Measurements from ENCODE around the gene DST.

Gene DST

GRCh38 chr6:56474532-56474931, 168.2 kb downstream of the DST start:
- Histone ChIP-seq H2AFZ (ENCODE audit: low read length, unreplicated experiment) (no peak overlapping the region), H3K27me3 (ENCODE audit: insufficient read depth, low read length) (no peaks in the 10 kb centered on the region), H3K4me3 (ENCODE audit: low read depth, low read length) (no peak overlapping the region), H3K36me3 (ENCODE audit: insufficient read depth, low read length) (peaks cover 55% of the 10 kb centered on the region), H3K4me1 (ENCODE audit: control insufficient read depth, insufficient read depth, low read length, unreplicated experiment) (no peaks in the 10 kb centered on the region), H3K79me2 (ENCODE audit: control insufficient read depth, insufficient read depth, low read length, unreplicated experiment) (no peaks in the 10 kb centered on the region), H3K27ac (ENCODE audit: low read depth, low read length) (no peak overlapping the region)

- Histone ChIP-seq H3K79me2 (ENCODE audit: control insufficient read depth, insufficient read depth, low read length, unreplicated experiment) (no peaks in the 10 kb centered on the region), H2AFZ (ENCODE audit: low read length, unreplicated experiment) (no peak overlapping the region), H3K4me1 (ENCODE audit: control insufficient read depth, insufficient read depth, low read length, unreplicated experiment) (no peaks in the 10 kb centered on the region), H3K27me3 (ENCODE audit: insufficient read depth, low read length) (no peaks in the 10 kb centered on the region), H3K27ac (ENCODE audit: low read depth, low read length) (no peak overlapping the region), H3K36me3 (ENCODE audit: insufficient read depth, low read length) (peaks cover 62% of the 10 kb centered on the region), H3K4me3 (ENCODE audit: low read depth, low read length) (no peak overlapping the region)
These were observed 179.2 kb downstream of the DST start for GRCh38 chr6:56463443-56463842.

- Histone ChIP-seq H3K27ac (ENCODE audit: low read depth, low read length) (no peak overlapping the region), H2AFZ (ENCODE audit: low read length, unreplicated experiment) (no peak overlapping the region), H3K4me1 (ENCODE audit: control insufficient read depth, insufficient read depth, low read length, unreplicated experiment) (no peaks in the 10 kb centered on the region), H3K27me3 (ENCODE audit: insufficient read depth, low read length) (no peaks in the 10 kb centered on the region), H3K36me3 (ENCODE audit: insufficient read depth, low read length) (peaks cover 58% of the 10 kb centered on the region), H3K4me3 (ENCODE audit: low read depth, low read length) (no peak overlapping the region), H3K79me2 (ENCODE audit: control insufficient read depth, insufficient read depth, low read length, unreplicated experiment) (no peaks in the 10 kb centered on the region)
These were observed 183.5 kb downstream of the DST start for GRCh38 chr6:56459030-56459805.

GRCh38 chr6:56458324-56458884, 184.3 kb downstream of the DST start:
- Histone ChIP-seq H2AFZ (ENCODE audit: low read length, unreplicated experiment) (no peak overlapping the region), H3K4me1 (ENCODE audit: control insufficient read depth, insufficient read depth, low read length, unreplicated experiment) (no peaks in the 10 kb centered on the region), H3K27ac (ENCODE audit: low read depth, low read length) (no peak overlapping the region), H3K36me3 (ENCODE audit: insufficient read depth, low read length) (peaks cover 51% of the 10 kb centered on the region), H3K27me3 (ENCODE audit: insufficient read depth, low read length) (no peaks in the 10 kb centered on the region), H3K79me2 (ENCODE audit: control insufficient read depth, insufficient read depth, low read length, unreplicated experiment) (no peaks in the 10 kb centered on the region), H3K4me3 (ENCODE audit: low read depth, low read length) (no peak overlapping the region)

- H3K4me3 ChIP-seq (ENCODE audit: low read depth, low read length): no peak overlapping the region
- no peaks in the 10 kb centered on the region for H3K27me3 ChIP-seq (ENCODE audit: insufficient read depth, low read length)
- H2AFZ ChIP-seq (ENCODE audit: low read length, unreplicated experiment): no peak overlapping the region
- peaks cover 46% of the 10 kb centered on the region for H3K36me3 ChIP-seq (ENCODE audit: insufficient read depth, low read length)
- peaks cover 4% of the 10 kb centered on the region for H3K4me1 ChIP-seq (ENCODE audit: control insufficient read depth, insufficient read depth, low read length, unreplicated experiment)
- no peaks in the 10 kb centered on the region for H3K79me2 ChIP-seq (ENCODE audit: control insufficient read depth, insufficient read depth, low read length, unreplicated experiment)
- H3K27ac ChIP-seq (ENCODE audit: low read depth, low read length): no peak overlapping the region
These were observed 185.9 kb downstream of the DST start for GRCh38 chr6:56456785-56457184.

DNA sequence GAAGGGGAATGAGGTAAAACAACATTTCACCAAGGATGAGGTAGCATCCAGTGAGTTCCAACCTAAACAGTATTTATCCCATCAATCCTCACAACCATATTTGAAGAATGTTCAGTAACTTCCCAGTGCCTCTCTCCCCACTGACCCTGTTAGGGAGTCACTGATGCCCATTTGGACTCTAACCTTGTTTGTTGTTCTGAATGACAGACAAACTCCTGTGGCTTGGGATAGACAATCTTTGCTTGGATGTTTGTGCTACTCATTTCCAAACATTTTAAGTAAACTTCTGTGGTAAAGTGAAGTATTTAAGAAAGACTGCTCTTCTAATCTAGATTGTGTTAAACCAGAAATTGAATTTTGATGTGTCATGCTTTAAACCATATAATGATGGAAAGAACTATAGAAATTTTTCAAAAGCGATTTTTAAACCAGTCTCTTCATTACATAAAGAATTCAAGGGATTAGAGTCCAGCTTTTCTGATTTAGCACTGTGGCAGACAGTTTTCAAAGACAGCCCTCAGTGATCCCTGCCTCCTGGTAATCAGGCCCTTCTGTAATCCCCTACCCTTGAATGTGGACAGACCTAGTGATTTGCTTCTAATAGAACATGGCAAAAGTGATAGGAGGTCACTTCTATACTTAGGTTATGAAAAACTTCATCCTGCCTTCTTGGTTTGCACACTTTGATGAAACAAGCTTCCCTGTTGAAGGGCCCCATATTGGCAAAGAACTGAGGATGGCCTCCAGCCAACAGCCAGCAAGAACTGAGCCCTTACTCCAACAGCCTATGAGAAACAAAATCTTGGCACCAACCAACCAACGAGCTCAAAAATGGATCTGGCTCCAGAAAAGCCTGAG, 191.6 kb downstream of the DST start:
- Histone ChIP-seq H3K4me1 (ENCODE audit: control insufficient read depth, insufficient read depth, low read length, unreplicated experiment) (peaks cover 12% of the 10 kb centered on the region), H2AFZ (ENCODE audit: low read length, unreplicated experiment) (no peak overlapping the region), H3K79me2 (ENCODE audit: control insufficient read depth, insufficient read depth, low read length, unreplicated experiment) (no peaks in the 10 kb centered on the region), H3K27me3 (ENCODE audit: insufficient read depth, low read length) (no peaks in the 10 kb centered on the region), H3K27ac (ENCODE audit: low read depth, low read length) (no peak overlapping the region), H3K4me3 (ENCODE audit: low read depth, low read length) (no peak overlapping the region), H3K36me3 (ENCODE audit: insufficient read depth, low read length) (peaks cover 5% of the 10 kb centered on the region; the same call in 1 of the 2 replicates)

GRCh38 chr6:56450376-56450775, 192.3 kb downstream of the DST start:
- H3K27me3 ChIP-seq (ENCODE audit: insufficient read depth, low read length): no peaks in the 10 kb centered on the region
- no peak overlapping the region for H3K27ac ChIP-seq (ENCODE audit: low read depth, low read length)
- peaks cover 12% of the 10 kb centered on the region for H3K4me1 ChIP-seq (ENCODE audit: control insufficient read depth, insufficient read depth, low read length, unreplicated experiment)
- H3K79me2 ChIP-seq (ENCODE audit: control insufficient read depth, insufficient read depth, low read length, unreplicated experiment): no peaks in the 10 kb centered on the region
- no peak overlapping the region for H3K4me3 ChIP-seq (ENCODE audit: low read depth, low read length)
- no peak overlapping the region for H2AFZ ChIP-seq (ENCODE audit: low read length, unreplicated experiment)
- peaks cover 5% of the 10 kb centered on the region; the same call in 1 of the 2 replicates for H3K36me3 ChIP-seq (ENCODE audit: insufficient read depth, low read length)

DNA sequence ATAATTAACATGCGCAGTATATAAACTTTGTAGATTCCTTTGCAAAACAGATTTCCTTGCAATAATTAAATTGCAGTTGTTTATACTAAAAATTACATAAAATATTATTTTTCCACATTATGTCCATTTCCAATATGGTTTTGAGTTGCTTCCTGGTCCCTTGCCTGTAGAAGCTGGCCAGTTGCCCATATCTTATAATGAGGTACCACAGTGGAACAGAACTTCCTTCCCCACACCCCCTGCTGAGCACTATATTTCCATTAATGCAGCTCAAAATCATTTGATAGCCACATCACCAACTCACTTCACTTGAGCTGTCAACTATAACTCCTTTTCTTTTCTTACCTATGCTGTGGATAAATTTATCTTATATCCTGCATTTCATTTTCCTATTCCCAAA, 194.6 kb downstream of the DST start:
- Histone ChIP-seq H3K27me3 (ENCODE audit: insufficient read depth, low read length) (no peaks in the 10 kb centered on the region), H3K4me3 (ENCODE audit: low read depth, low read length) (no peak overlapping the region), H3K4me1 (ENCODE audit: control insufficient read depth, insufficient read depth, low read length, unreplicated experiment) (peaks cover 12% of the 10 kb centered on the region), H3K27ac (ENCODE audit: low read depth, low read length) (no peak overlapping the region), H2AFZ (ENCODE audit: low read length, unreplicated experiment) (no peak overlapping the region), H3K79me2 (ENCODE audit: control insufficient read depth, insufficient read depth, low read length, unreplicated experiment) (no peaks in the 10 kb centered on the region), H3K36me3 (ENCODE audit: insufficient read depth, low read length) (no peaks in the 10 kb centered on the region)

DNA sequence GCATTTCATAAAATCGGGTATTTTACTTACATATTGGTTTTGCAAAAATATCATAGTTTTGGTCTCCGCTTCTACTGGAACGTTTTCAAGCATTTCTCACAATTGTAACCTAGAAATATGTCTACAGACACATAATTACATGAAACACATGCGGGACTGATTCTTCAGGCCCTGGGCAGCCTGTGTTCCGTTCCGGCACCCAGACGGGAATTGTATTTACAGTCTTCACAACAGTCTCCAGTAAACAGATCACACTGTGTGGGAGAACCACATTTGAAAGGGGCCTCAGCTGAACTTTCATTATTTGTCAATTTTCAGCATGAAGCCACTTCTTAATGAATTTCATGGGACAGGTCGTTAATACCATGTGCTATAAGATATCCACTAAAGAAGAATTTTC, 196.9 kb downstream of the DST start:
- Histone ChIP-seq H3K36me3 (ENCODE audit: insufficient read depth, low read length) (no peaks in the 10 kb centered on the region), H3K27me3 (ENCODE audit: insufficient read depth, low read length) (no peaks in the 10 kb centered on the region), H3K4me1 (ENCODE audit: control insufficient read depth, insufficient read depth, low read length, unreplicated experiment) (no peaks in the 10 kb centered on the region), H3K27ac (ENCODE audit: low read depth, low read length) (no peak overlapping the region), H3K4me3 (ENCODE audit: low read depth, low read length) (no peak overlapping the region), H2AFZ (ENCODE audit: low read length, unreplicated experiment) (no peak overlapping the region), H3K79me2 (ENCODE audit: control insufficient read depth, insufficient read depth, low read length, unreplicated experiment) (no peaks in the 10 kb centered on the region)

GRCh38 chr6:56444855-56445254, 197.8 kb downstream of the DST start:
- Histone ChIP-seq H2AFZ (ENCODE audit: low read length, unreplicated experiment) (no peak overlapping the region), H3K4me3 (ENCODE audit: low read depth, low read length) (no peak overlapping the region), H3K27me3 (ENCODE audit: insufficient read depth, low read length) (no peaks in the 10 kb centered on the region), H3K4me1 (ENCODE audit: control insufficient read depth, insufficient read depth, low read length, unreplicated experiment) (no peaks in the 10 kb centered on the region), H3K36me3 (ENCODE audit: insufficient read depth, low read length) (no peaks in the 10 kb centered on the region), H3K79me2 (ENCODE audit: control insufficient read depth, insufficient read depth, low read length, unreplicated experiment) (no peaks in the 10 kb centered on the region), H3K27ac (ENCODE audit: low read depth, low read length) (no peak overlapping the region)

Measured in ACC112 (cell line).